HCT116 (cell line): ENCODE data around the gene SIX5.

Source experiments
- CBX3 ChIP-seq: IDR thresholded peaks from 2 replicates; pipeline ENCODE4 v1.6.1; 2012; ENCODE audit warnings: low read depth
- ELF1 ChIP-seq: IDR thresholded peaks from 2 replicates; pipeline ENCODE4 v1.6.1; 2012; ENCODE audit warnings: low read depth, borderline replicate concordance
- POLR2A ChIP-seq: IDR thresholded peaks from 2 replicates; pipeline ENCODE4 v1.7.0; 2011; ENCODE audit warnings: borderline replicate concordance; ENCODE audit not compliant: insufficient read depth, insufficient read length; ENCODE audit errors: extremely low read depth
- RAD21 ChIP-seq: IDR thresholded peaks from 2 replicates; pipeline ENCODE4 v1.6.1; 2012; ENCODE audit warnings: low read depth, mild to moderate bottlenecking
- TCF7L2 ChIP-seq: IDR thresholded peaks from 2 replicates; pipeline ENCODE4 v1.7.0; 2011; ENCODE audit warnings: borderline replicate concordance, inconsistent platforms; ENCODE audit not compliant: insufficient read depth, insufficient read length; ENCODE audit errors: extremely low read depth
- TF ChIP-seq, protein P1 (sequence below): IDR thresholded peaks from 2 replicates; pipeline ENCODE4 v1.6.1; 2012; ENCODE audit warnings: low read depth
- TF ChIP-seq, protein P2 (sequence below), 3 experiments: fragments of 200-600 bp in 1 of 3; sonication (generic) in 1 of 3; IDR thresholded peaks in 2 of 3; conservative IDR thresholded peaks in 1 of 3; 2 replicates each; pipeline ENCODE4 v1.5.1; 2012 to 2017; ENCODE audit warnings: low read depth in 2 of 3, low read length in 2 of 3, antibody characterized with exemption in 1 of 3, borderline replicate concordance in 1 of 3, control low read depth in 1 of 3, mild to moderate bottlenecking in 1 of 3, mixed read lengths in 1 of 3, mixed run types in 1 of 3, moderate library complexity in 1 of 3; ENCODE audit not compliant: insufficient read depth in 1 of 3

DNA sequence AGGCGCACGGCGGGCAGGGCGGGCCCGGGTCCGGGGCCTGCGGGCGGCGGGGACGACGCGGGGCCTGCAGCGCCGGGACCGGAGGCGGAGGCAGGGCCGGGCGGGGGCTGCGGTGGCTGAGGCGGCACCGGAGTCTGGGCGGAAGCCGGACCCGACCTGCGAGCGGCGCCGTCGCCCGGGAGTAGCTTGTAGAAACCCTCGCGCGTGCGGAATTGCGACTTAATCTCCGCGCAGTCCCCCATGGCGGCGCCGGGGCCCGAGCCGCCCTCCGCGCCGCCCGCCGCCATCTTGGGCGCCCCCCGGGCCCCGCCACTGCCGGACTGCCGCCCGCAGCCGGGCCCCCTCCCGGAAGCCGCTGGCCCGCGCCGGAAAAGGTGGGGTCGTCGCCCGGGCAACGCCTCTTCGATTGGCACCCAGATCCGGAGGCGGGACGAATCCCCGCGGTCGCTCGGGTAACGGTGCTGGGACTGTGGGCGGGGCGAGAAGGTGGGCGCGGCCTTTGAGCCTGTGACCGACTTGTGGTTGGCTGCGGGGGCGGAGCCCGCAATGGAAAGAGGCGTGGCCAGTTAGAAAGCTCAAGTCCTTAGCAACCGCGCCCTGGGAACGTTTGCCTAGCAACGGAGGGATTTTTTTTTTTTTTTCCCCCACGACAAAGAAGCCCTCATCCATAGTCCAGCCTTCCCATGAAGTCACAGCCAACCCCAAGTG, 23.6 kb upstream of the SIX5 start, which contains the start of gene DMWD:
- TF ChIP-seq, protein P1, sequence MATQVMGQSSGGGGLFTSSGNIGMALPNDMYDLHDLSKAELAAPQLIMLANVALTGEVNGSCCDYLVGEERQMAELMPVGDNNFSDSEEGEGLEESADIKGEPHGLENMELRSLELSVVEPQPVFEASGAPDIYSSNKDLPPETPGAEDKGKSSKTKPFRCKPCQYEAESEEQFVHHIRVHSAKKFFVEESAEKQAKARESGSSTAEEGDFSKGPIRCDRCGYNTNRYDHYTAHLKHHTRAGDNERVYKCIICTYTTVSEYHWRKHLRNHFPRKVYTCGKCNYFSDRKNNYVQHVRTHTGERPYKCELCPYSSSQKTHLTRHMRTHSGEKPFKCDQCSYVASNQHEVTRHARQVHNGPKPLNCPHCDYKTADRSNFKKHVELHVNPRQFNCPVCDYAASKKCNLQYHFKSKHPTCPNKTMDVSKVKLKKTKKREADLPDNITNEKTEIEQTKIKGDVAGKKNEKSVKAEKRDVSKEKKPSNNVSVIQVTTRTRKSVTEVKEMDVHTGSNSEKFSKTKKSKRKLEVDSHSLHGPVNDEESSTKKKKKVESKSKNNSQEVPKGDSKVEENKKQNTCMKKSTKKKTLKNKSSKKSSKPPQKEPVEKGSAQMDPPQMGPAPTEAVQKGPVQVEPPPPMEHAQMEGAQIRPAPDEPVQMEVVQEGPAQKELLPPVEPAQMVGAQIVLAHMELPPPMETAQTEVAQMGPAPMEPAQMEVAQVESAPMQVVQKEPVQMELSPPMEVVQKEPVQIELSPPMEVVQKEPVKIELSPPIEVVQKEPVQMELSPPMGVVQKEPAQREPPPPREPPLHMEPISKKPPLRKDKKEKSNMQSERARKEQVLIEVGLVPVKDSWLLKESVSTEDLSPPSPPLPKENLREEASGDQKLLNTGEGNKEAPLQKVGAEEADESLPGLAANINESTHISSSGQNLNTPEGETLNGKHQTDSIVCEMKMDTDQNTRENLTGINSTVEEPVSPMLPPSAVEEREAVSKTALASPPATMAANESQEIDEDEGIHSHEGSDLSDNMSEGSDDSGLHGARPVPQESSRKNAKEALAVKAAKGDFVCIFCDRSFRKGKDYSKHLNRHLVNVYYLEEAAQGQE, result no peak
- TF ChIP-seq POLR2A (no peak), RAD21 (no peak), CBX3 (no peak), ELF1 (no peak; the same call in 1 of the 2 replicates), TCF7L2 (no peak)
- TF ChIP-seq, protein P2, sequence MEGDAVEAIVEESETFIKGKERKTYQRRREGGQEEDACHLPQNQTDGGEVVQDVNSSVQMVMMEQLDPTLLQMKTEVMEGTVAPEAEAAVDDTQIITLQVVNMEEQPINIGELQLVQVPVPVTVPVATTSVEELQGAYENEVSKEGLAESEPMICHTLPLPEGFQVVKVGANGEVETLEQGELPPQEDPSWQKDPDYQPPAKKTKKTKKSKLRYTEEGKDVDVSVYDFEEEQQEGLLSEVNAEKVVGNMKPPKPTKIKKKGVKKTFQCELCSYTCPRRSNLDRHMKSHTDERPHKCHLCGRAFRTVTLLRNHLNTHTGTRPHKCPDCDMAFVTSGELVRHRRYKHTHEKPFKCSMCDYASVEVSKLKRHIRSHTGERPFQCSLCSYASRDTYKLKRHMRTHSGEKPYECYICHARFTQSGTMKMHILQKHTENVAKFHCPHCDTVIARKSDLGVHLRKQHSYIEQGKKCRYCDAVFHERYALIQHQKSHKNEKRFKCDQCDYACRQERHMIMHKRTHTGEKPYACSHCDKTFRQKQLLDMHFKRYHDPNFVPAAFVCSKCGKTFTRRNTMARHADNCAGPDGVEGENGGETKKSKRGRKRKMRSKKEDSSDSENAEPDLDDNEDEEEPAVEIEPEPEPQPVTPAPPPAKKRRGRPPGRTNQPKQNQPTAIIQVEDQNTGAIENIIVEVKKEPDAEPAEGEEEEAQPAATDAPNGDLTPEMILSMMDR (IDR thresholded peaks at IDR 0.05 in 2 of 3, conservative IDR thresholded peaks at IDR 0.05 in 1 of 3; ENCODE audit: borderline replicate concordance in 1 of 3, insufficient read depth in 1 of 3, low read depth in 2 of 3, low read length in 2 of 3), result no peak
